ENCODE data around the gene METTL24. TPM values are rescaled to one million over a fixed set of nuclear protein-coding genes. Genes with fewer than 3 reads are reported as not detected.

Gene METTL24
- total RNA-seq, 4 donors from 2014 or later = 2.6 to 12.6 (median 4.0) TPM

GRCh38 chr6:110326609-110327008, 31.5 kb downstream of the METTL24 start:
- TF ChIP-seq CTCF (IDR thresholded peaks at IDR 0.05) (no peak), POLR2A (IDR thresholded peaks at IDR 0.05) (no peak)
- H3K9me3 ChIP-seq = no peaks in the 10 kb centered on the region
- intact Hi-C loops (cut with DNase I) = no loop called here
- no peaks in the 10 kb centered on the region for H3K36me3 ChIP-seq
- H3K4me1 ChIP-seq = peaks cover 23 to 30% of the 10 kb centered on the region in 2 donors
- H3K27me3 ChIP-seq = no peaks in the 10 kb centered on the region
- H3K27ac ChIP-seq = no peak overlapping the region
- no peak overlapping the region for H3K4me3 ChIP-seq (replicated peaks in 1 of 3)
- no peak for DNase-seq
- WGBS, 2 donors = 95 to 100% methylated on average over 2 of the region's 2 CpGs

GRCh38 chr6:110326057-110326456, 32.1 kb downstream of the METTL24 start:
- Histone ChIP-seq H3K27me3 (no peaks in the 10 kb centered on the region), H3K4me3 (replicated peaks in 1 of 3) (no peak overlapping the region), H3K36me3 (no peaks in the 10 kb centered on the region), H3K9me3 (no peaks in the 10 kb centered on the region), H3K27ac (no peak overlapping the region), H3K4me1 (peaks cover 23 to 30% of the 10 kb centered on the region in 2 donors)
- no peak for DNase-seq
- WGBS, 2 donors = 95 to 98% methylated on average over 3 of the region's 3 CpGs
- intact Hi-C loops (cut with DNase I) = no loop called here
- TF ChIP-seq CTCF (IDR thresholded peaks at IDR 0.05) = no peak
- TF ChIP-seq POLR2A (IDR thresholded peaks at IDR 0.05) = no peak

- Histone ChIP-seq H3K27me3 (no peaks in the 10 kb centered on the region), H3K9me3 (no peaks in the 10 kb centered on the region), H3K4me1 (peaks cover 23 to 27% of the 10 kb centered on the region in 2 donors), H3K27ac (peak overlapping the region in 1 of 3 donors; percentile 38), H3K36me3 (no peaks in the 10 kb centered on the region), H3K4me3 (replicated peaks in 1 of 3) (no peak overlapping the region)
- peak; percentile 21 to 23 for DNase-seq
- TF ChIP-seq CTCF (IDR thresholded peaks at IDR 0.05) (no peak), POLR2A (IDR thresholded peaks at IDR 0.05) (no peak)
- intact Hi-C loops (cut with DNase I) = no loop called here
Observed at GRCh38 chr6:110325197-110325596, 33.0 kb downstream of the METTL24 start.

- no peak for DNase-seq
- 74 to 83% methylated on average over 3 of the region's 3 CpGs for whole genome bisulfite sequencing, 2 donors
- Histone ChIP-seq H3K4me1 (peaks cover 23 to 26% of the 10 kb centered on the region in 2 donors), H3K9me3 (no peaks in the 10 kb centered on the region), H3K4me3 (replicated peaks in 1 of 3) (no peak overlapping the region), H3K27me3 (no peaks in the 10 kb centered on the region), H3K36me3 (no peaks in the 10 kb centered on the region), H3K27ac (peak overlapping the region in 1 of 3 donors; percentile 38)
- intact Hi-C loops (cut with DNase I) = no loop called here
- TF ChIP-seq CTCF (IDR thresholded peaks at IDR 0.05) (no peak), POLR2A (IDR thresholded peaks at IDR 0.05) (no peak)
Observed at GRCh38 chr6:110324548-110324947, 33.6 kb downstream of the METTL24 start.

GRCh38 chr6:110323258-110323657, 34.9 kb downstream of the METTL24 start:
- DNase-seq = no peak
- WGBS, 2 donors = 87 to 100% methylated on average over 2 to 4 of the region's 4 CpGs
- TF ChIP-seq POLR2A (IDR thresholded peaks at IDR 0.05) (no peak), CTCF (IDR thresholded peaks at IDR 0.05) (no peak)
- no peaks in the 10 kb centered on the region for H3K9me3 ChIP-seq
- H3K4me3 ChIP-seq (replicated peaks in 1 of 3) = no peak overlapping the region
- no peaks in the 10 kb centered on the region for H3K36me3 ChIP-seq
- no peaks in the 10 kb centered on the region for H3K27me3 ChIP-seq
- intact Hi-C loops (cut with DNase I) = no loop called here
- H3K4me1 ChIP-seq = peaks cover 20 to 27% of the 10 kb centered on the region in 2 donors
- no peak overlapping the region for H3K27ac ChIP-seq
